Measurements from ENCODE around the gene NELL1. TPM values are rescaled to one million over a fixed set of nuclear protein-coding genes. Genes with fewer than 3 reads are reported as not detected.

NELL1 gene
- total RNA-seq, 1 experiment from 2014 or later, result not detected

DNA sequence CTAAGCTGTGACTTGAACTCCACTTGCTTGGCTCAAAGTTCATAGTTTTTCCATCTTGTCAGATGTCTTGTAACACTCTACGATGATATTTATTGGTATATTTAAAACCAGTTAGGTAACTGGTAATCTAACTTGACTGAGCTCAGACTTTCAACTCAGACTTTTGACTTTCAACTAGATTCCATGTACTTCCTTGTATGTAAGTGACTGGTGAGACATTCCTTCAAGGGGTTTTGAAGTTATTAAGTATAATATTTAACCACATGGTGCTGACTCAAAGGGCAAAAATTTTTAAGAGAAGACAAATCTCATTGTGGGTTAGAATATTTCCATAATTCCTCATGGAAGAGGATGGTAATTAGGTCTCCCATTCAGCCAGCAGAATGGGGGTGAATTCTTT, 892.2 kb downstream of the NELL1 start:
- no peaks in the 10 kb centered on the region for H3K79me2 ChIP-seq (ENCODE audit: low read length)
- H3K9me3 ChIP-seq (ENCODE audit: low read length), result peaks cover 1% of the 10 kb centered on the region; the same call in 1 of the 2 replicates
- no peaks in the 10 kb centered on the region for H3F3A ChIP-seq (ENCODE audit: low read length, unreplicated experiment)
- H4K20me1 ChIP-seq (ENCODE audit: low read length), result no peaks in the 10 kb centered on the region
- POLR2A ChIA-PET (ENCODE audit: unreplicated experiment), result no interaction called here
- TF ChIP-seq EZH2phosphoT487 (IDR thresholded peaks at IDR 0.05; ENCODE audit: borderline replicate concordance, low read length), result no peak
- no peak for TF ChIP-seq EZH2 (IDR thresholded peaks at IDR 0.05; ENCODE audit: low read length, unreplicated experiment)
- TF ChIP-seq, protein P1, sequence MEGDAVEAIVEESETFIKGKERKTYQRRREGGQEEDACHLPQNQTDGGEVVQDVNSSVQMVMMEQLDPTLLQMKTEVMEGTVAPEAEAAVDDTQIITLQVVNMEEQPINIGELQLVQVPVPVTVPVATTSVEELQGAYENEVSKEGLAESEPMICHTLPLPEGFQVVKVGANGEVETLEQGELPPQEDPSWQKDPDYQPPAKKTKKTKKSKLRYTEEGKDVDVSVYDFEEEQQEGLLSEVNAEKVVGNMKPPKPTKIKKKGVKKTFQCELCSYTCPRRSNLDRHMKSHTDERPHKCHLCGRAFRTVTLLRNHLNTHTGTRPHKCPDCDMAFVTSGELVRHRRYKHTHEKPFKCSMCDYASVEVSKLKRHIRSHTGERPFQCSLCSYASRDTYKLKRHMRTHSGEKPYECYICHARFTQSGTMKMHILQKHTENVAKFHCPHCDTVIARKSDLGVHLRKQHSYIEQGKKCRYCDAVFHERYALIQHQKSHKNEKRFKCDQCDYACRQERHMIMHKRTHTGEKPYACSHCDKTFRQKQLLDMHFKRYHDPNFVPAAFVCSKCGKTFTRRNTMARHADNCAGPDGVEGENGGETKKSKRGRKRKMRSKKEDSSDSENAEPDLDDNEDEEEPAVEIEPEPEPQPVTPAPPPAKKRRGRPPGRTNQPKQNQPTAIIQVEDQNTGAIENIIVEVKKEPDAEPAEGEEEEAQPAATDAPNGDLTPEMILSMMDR (conservative IDR thresholded peaks at IDR 0.05; ENCODE audit: low read depth, low read length), result no peak
- no peaks in the 10 kb centered on the region for H3K36me3 ChIP-seq (ENCODE audit: low read depth, low read length)
- no peaks in the 10 kb centered on the region for H3K27me3 ChIP-seq (ENCODE audit: low read length)
- H3K27ac ChIP-seq (ENCODE audit: low read length), result no peak overlapping the region
- CTCF ChIA-PET, result no interaction called here
- no peaks in the 10 kb centered on the region for H3K4me1 ChIP-seq (ENCODE audit: insufficient read depth, low read length)
- no peak overlapping the region for H3K4me3 ChIP-seq (ENCODE audit: low read length)
- DNase-seq, result no peak
- intact Hi-C loops (cut with micrococcal nuclease), result no loop called here
- no peak for ATAC-seq
- no peak overlapping the region for H3K4me2 ChIP-seq (ENCODE audit: low read length)
- BruUV-seq (replicated peaks), result no TSS peak
- no peaks in the 10 kb centered on the region for H3K9me2 ChIP-seq (replicated peaks; ENCODE audit: low read length)
- no peak overlapping the region for H2AFZ ChIP-seq (ENCODE audit: low read length)
- H3K9ac ChIP-seq (ENCODE audit: low read length), result no peak overlapping the region

DNA sequence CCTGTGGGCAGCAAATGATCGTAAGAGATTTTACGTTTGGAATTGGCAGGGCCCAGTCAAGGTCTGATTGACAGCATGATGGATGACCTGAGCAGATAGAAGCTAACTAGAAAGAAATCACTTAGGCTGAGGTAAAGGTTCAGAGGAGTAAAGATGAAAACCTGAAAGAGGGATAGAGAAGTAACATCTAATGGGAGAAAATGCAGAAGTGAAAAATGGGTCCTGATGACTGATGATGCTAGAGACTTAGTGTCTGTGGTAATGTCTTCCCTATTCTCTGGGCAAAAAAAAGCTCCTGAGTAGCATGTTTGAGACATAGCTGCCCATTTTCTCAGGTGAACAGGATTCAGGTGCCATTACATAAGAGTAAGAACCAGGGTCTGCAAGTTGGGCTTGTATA, 894.7 kb downstream of the NELL1 start:
- Histone ChIP-seq H2AFZ (ENCODE audit: low read length) (no peak overlapping the region), H3F3A (ENCODE audit: low read length, unreplicated experiment) (no peaks in the 10 kb centered on the region), H3K9ac (ENCODE audit: low read length) (no peak overlapping the region), H3K4me3 (ENCODE audit: low read length) (no peak overlapping the region), H3K27ac (ENCODE audit: low read length) (no peak overlapping the region), H3K4me1 (ENCODE audit: insufficient read depth, low read length) (no peaks in the 10 kb centered on the region), H3K36me3 (ENCODE audit: low read depth, low read length) (no peaks in the 10 kb centered on the region), H3K27me3 (ENCODE audit: low read length) (no peaks in the 10 kb centered on the region), H3K9me3 (ENCODE audit: low read length) (peaks cover 7% of the 10 kb centered on the region; the same call in 1 of the 2 replicates), H3K79me2 (ENCODE audit: low read length) (no peaks in the 10 kb centered on the region), H4K20me1 (ENCODE audit: low read length) (no peaks in the 10 kb centered on the region), H3K4me2 (ENCODE audit: low read length) (no peak overlapping the region), H3K9me2 (replicated peaks; ENCODE audit: low read length) (no peaks in the 10 kb centered on the region)
- POLR2A ChIA-PET (ENCODE audit: unreplicated experiment), result no interaction called here
- CTCF ChIA-PET, result no interaction called here
- TF ChIP-seq, protein P1 (conservative IDR thresholded peaks at IDR 0.05; ENCODE audit: low read depth, low read length), result no peak
- TF ChIP-seq EZH2phosphoT487 (IDR thresholded peaks at IDR 0.05; ENCODE audit: borderline replicate concordance, low read length) (no peak), EZH2 (IDR thresholded peaks at IDR 0.05; ENCODE audit: low read length, unreplicated experiment) (no peak)
- intact Hi-C loops (cut with micrococcal nuclease), result no loop called here
- BruUV-seq (replicated peaks), result no TSS peak
- ATAC-seq (no peak), DNase-seq (no peak)

DNA sequence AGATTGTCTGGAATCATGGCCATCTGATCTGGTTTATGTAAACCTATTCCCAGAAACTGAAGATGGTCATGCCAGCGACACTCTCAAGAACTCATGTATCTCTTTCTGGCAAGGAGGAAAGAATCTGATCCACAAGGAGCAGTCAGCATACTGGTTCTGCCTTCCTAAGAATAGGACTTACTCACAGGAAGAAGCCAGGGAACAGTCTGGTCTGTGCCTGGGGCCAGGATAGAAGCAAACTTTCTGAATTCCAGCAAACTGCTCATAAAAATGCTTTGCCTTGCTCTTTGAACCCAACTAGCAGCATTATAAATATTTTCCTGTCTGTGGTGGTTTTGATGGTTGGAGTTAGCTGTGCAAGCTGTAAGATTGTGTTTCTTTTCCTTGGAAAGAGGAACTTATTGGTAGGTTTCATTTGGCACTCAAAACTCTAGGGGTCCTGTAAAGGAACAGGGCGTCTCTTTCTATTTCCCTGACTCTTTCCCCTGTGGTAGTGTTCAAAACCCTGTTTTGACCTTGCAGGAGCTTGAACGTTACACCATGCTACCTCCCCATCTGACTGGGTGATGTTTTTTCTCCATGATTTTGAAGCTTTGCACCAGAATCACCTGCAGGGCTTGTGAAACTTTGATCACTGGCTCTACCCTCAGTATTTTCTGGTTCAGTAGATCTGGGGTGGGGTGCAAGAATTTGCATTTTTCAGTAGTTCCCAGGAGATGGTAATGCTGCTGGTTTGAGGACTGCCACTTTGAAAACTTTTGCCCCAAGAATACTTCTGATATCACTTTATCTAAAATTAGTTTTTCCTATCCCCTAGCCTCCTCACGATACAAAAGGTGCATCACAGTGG, 895.7 kb downstream of the NELL1 start:
- intact Hi-C loops (cut with micrococcal nuclease), result no loop called here
- no peak for ATAC-seq

More for the DNA sequence above, 895.7 kb downstream of the NELL1 start:
- Histone ChIP-seq H3K4me2 (ENCODE audit: low read length) (no peak overlapping the region), H3K36me3 (ENCODE audit: low read depth, low read length) (no peaks in the 10 kb centered on the region), H3K79me2 (ENCODE audit: low read length) (no peaks in the 10 kb centered on the region), H3F3A (ENCODE audit: low read length, unreplicated experiment) (no peaks in the 10 kb centered on the region), H2AFZ (ENCODE audit: low read length) (no peak overlapping the region), H3K9me3 (ENCODE audit: low read length) (peaks cover 7% of the 10 kb centered on the region; the same call in 1 of the 2 replicates), H3K4me3 (ENCODE audit: low read length) (no peak overlapping the region), H3K27me3 (ENCODE audit: low read length) (no peaks in the 10 kb centered on the region), H4K20me1 (ENCODE audit: low read length) (no peaks in the 10 kb centered on the region), H3K9me2 (replicated peaks; ENCODE audit: low read length) (no peaks in the 10 kb centered on the region), H3K27ac (ENCODE audit: low read length) (no peak overlapping the region), H3K4me1 (ENCODE audit: insufficient read depth, low read length) (no peaks in the 10 kb centered on the region), H3K9ac (ENCODE audit: low read length) (no peak overlapping the region)
- DNase-seq, result no peak
- POLR2A ChIA-PET (ENCODE audit: unreplicated experiment), result no interaction called here
- no peak for TF ChIP-seq EZH2 (IDR thresholded peaks at IDR 0.05; ENCODE audit: low read length, unreplicated experiment)
- TF ChIP-seq EZH2phosphoT487 (IDR thresholded peaks at IDR 0.05; ENCODE audit: borderline replicate concordance, low read length), result no peak
- TF ChIP-seq, protein P1 (conservative IDR thresholded peaks at IDR 0.05; ENCODE audit: low read depth, low read length), result no peak
- CTCF ChIA-PET, result no interaction called here
- BruUV-seq (replicated peaks), result no TSS peak
